Measurements from ENCODE around the gene KANSL1.

Gene KANSL1

DNA sequence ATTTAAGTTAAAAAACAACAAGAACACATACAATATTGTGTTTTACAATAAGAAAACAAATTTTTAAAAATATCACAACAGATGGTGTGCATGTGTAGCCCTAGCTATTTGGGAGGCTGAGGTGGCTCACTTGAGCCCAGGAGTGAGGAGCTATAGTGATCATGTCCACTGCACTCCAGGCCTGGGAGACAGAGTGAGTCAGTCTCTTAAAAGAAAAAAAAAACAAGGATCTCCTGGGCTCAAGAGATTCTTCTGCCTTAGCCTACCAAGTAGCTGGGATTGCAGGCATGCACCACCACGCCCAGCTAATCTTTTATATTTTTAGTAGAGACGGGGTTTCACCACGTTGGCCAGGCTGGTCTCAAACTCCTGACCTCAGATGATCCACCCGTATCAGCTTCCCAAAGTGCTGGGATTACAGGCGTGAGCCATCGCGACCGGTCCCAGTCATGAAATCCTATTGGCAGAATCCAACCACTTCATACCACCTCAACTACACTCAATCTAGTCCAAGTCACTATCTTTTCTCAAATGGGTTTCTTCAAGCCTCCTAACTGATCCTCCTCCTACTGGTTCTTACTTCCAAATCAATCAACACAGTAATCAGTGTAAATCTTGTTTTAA lies 139.2 kb downstream of the KANSL1 start:
- no peak for DNase-seq (ENCODE audit: low read depth)
- TF ChIP-seq POLR2A (IDR thresholded peaks at IDR 0.05; ENCODE audit: extremely low read depth, insufficient read length) (no peak), MYC (IDR thresholded peaks at IDR 0.05; ENCODE audit: low read depth, low read length) (no peak)
- TF ChIP-seq, protein P1, sequence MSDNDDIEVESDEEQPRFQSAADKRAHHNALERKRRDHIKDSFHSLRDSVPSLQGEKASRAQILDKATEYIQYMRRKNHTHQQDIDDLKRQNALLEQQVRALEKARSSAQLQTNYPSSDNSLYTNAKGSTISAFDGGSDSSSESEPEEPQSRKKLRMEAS (IDR thresholded peaks at IDR 0.05; ENCODE audit: low read depth, low read length) = no peak
- TF ChIP-seq, protein P2, sequence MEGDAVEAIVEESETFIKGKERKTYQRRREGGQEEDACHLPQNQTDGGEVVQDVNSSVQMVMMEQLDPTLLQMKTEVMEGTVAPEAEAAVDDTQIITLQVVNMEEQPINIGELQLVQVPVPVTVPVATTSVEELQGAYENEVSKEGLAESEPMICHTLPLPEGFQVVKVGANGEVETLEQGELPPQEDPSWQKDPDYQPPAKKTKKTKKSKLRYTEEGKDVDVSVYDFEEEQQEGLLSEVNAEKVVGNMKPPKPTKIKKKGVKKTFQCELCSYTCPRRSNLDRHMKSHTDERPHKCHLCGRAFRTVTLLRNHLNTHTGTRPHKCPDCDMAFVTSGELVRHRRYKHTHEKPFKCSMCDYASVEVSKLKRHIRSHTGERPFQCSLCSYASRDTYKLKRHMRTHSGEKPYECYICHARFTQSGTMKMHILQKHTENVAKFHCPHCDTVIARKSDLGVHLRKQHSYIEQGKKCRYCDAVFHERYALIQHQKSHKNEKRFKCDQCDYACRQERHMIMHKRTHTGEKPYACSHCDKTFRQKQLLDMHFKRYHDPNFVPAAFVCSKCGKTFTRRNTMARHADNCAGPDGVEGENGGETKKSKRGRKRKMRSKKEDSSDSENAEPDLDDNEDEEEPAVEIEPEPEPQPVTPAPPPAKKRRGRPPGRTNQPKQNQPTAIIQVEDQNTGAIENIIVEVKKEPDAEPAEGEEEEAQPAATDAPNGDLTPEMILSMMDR (IDR thresholded peaks at IDR 0.05; ENCODE audit: low read depth, low read length) = no peak
- H3K4me3 ChIP-seq (ENCODE audit: low read depth, low read length) = no peak overlapping the region

DNA sequence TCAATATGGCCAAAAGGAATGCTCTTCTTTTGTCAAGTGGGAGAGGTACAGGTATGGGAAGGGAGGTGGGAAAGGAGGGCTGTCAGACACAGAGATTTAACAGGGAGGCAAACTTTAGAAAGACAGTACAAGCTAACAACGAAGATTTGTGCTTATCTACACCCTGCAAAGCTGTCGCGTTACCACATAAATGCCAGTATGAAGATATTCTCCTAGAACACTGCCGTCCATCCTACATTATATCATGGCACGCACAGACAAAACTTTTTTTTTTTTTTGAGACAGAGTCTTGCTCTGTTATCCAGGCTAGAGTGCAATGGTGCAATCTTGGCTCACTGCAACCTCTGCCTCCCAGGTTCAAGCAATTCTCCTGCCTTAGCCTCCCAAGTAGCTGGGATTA lies 143.6 kb downstream of the KANSL1 start:
- TF ChIP-seq, protein P2 (IDR thresholded peaks at IDR 0.05; ENCODE audit: low read depth, low read length) = no peak
- no peak for TF ChIP-seq POLR2A (IDR thresholded peaks at IDR 0.05; ENCODE audit: extremely low read depth, insufficient read length)
- H3K4me3 ChIP-seq (ENCODE audit: low read depth, low read length) = no peak overlapping the region
- no peak for DNase-seq (ENCODE audit: low read depth)

DNA sequence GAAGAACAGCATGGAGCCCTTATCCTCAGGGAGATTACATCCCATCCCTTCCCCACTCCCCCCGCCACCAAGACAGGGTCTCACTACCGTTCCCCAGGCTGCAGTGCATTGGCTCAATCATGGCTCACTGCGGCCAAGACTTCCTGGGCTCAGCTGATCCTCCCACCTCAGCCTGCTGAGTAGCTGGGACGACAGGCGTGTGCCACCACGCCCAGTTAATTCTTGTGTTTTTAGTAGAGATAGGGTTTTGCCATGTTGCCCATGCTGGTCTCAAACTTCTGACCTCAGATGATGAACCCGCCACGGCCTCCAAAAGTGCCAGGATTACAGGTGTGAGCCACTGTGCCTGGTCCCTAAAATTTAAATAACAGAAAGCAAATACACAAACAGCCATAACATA lies 145.4 kb downstream of the KANSL1 start:
- H3K4me3 ChIP-seq (ENCODE audit: low read depth, low read length) = no peak overlapping the region
- TF ChIP-seq MYC (IDR thresholded peaks at IDR 0.05; ENCODE audit: low read depth, low read length) (no peak), POLR2A (IDR thresholded peaks at IDR 0.05; ENCODE audit: extremely low read depth, insufficient read length) (no peak)
- TF ChIP-seq, protein P2 (IDR thresholded peaks at IDR 0.05; ENCODE audit: low read depth, low read length) = no peak
- TF ChIP-seq, protein P1 (IDR thresholded peaks at IDR 0.05; ENCODE audit: low read depth, low read length) = no peak
- DNase-seq (ENCODE audit: low read depth) = no peak

DNA sequence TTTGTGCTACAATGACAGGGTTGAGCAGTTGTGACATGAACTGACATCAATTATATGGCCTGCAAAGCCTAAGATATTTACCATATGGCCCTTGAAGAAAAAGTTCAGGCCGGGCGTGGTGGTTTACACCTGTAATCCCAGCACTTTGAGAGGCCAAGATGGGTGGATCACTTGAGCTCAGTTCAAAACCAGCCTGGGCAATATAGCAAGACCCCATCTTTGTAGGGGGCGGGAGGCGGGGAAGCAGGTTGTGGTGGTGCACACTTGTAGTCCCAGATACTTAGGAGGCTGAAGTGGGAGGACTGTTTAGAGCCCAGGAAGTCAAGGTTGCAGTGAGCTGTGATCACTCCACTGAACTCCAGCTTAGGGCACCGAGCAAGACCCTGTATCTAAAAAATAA lies 145.8 kb downstream of the KANSL1 start:
- no peak overlapping the region for H3K4me3 ChIP-seq (ENCODE audit: low read depth, low read length)
- no peak for DNase-seq (ENCODE audit: low read depth)
- TF ChIP-seq MYC (IDR thresholded peaks at IDR 0.05; ENCODE audit: low read depth, low read length) = no peak
- TF ChIP-seq, protein P2 (IDR thresholded peaks at IDR 0.05; ENCODE audit: low read depth, low read length) = no peak
- TF ChIP-seq POLR2A (IDR thresholded peaks at IDR 0.05; ENCODE audit: extremely low read depth, insufficient read length) = no peak
- TF ChIP-seq, protein P1 (IDR thresholded peaks at IDR 0.05; ENCODE audit: low read depth, low read length) = no peak

DNA sequence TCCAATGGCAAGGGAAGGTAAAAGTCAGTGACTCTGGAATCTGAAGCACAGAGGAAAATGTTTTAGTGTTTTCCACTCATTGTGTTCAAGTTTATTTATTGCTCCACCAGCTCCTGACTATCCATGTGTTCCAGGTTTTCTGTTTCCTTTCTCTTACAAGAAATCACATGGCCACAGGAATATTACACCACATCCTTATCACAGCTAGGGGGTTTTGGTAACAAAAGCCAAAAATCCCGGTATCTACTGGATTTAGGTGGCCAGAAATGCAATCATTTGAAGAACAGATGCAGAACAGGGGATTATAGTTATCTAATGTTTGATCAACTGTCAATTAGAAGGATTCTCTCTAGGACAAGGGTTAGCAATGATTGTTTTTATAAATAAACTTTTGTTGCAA lies 146.3 kb downstream of the KANSL1 start:
- TF ChIP-seq, protein P1 (IDR thresholded peaks at IDR 0.05; ENCODE audit: low read depth, low read length) = no peak
- TF ChIP-seq, protein P2 (IDR thresholded peaks at IDR 0.05; ENCODE audit: low read depth, low read length) = no peak
- no peak for TF ChIP-seq POLR2A (IDR thresholded peaks at IDR 0.05; ENCODE audit: extremely low read depth, insufficient read length)
- TF ChIP-seq MYC (IDR thresholded peaks at IDR 0.05; ENCODE audit: low read depth, low read length) = no peak
- no peak overlapping the region for H3K4me3 ChIP-seq (ENCODE audit: low read depth, low read length)
- DNase-seq (ENCODE audit: low read depth) = no peak

DNA sequence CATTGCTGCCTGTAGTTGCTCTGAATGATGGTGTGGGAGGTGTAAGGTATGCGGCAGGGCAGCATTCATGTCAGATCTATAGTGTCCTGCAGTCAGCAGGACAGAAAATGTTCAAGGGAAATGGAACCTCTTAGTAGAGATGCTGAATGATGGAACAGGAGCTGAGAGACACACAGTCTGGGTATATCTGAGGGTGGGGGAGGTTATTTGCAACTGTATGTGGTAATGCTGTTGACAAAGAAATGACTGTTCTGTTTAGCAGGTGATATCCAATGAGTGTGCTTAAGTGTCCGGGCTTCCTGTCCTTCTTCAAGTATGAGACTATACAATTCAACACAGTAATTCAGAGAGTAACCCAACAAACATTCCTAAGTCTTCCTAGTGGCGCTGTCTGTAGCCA lies 147.6 kb downstream of the KANSL1 start:
- DNase-seq (ENCODE audit: low read depth) = no peak
- H3K4me3 ChIP-seq (ENCODE audit: low read depth, low read length) = no peak overlapping the region
- TF ChIP-seq, protein P1 (IDR thresholded peaks at IDR 0.05; ENCODE audit: low read depth, low read length) = no peak
- TF ChIP-seq, protein P2 (IDR thresholded peaks at IDR 0.05; ENCODE audit: low read depth, low read length) = no peak
- TF ChIP-seq POLR2A (IDR thresholded peaks at IDR 0.05; ENCODE audit: extremely low read depth, insufficient read length) (no peak), MYC (IDR thresholded peaks at IDR 0.05; ENCODE audit: low read depth, low read length) (no peak)

All from NB4 (cell line).